ENCODE measurements around the gene WNT7B.

Gene WNT7B

DNA sequence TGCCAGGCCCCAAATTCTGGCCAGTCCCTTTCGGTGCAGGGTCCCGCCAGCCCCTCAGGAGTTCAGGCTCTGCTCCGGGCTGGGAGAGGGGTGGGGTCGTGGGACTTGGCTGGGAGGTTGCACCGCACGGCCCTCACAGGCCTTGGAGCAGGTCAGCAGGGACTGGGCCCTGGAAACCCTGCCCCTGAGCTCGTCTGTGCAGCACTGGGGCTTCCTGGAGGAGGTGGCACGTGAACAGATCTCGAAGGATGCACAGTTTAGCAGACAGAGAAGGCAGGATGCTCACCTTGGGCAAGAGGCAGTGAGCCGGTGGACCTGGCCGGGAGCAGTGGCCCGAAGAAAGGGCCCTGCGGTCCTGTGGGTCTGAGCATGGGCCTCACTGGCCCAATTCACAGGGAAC is 70.0 kb downstream of the WNT7B start:
- no peak for DNase-seq (ENCODE audit: low read depth)

DNA sequence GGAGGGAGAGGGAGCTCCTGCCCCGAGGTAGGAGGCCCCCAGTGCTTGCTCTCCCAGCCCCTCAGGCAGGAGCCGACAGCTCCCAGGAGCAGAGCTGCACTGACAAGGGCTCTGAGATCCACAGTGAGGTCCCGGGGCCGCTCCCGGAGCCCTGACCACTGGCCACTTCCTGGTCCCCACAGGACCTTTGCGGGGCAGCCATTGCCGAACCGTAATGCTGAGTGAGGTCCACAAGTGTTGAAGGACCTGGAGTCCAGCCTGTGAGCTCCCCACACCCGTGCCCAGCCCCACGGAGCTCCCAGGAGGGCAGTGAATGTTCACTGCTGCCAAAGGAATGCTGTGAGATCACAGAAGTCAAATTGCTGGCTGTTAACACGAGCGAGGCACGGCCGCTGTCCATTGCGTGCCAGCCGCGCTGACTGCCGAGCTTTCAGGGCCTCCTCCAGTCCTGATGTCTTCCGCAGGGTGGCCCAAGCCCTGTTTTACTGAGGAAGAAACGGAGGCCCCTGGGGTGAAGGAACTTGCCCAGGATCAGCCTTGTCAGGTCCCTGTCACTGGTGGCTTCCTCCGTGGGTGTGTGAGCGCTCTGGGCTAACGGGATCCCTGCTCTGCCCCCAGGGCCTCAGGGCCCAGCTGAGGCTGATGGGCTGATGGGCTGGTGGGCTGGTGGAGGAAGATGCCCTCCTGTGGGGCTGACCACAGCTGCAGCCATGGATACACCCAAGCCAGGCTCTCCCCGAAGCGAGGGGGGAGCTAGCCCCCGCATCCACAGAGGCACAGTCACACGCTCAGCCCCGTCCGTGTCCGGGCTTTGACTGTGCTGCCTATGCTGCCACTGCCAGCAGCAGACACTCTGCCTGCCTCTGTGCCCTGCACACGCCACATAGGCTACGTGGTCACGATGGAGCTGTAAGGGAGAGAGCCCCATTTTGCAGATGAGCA is 70.8 kb downstream of the WNT7B start:
- no peak for DNase-seq (ENCODE audit: low read depth)

DNA sequence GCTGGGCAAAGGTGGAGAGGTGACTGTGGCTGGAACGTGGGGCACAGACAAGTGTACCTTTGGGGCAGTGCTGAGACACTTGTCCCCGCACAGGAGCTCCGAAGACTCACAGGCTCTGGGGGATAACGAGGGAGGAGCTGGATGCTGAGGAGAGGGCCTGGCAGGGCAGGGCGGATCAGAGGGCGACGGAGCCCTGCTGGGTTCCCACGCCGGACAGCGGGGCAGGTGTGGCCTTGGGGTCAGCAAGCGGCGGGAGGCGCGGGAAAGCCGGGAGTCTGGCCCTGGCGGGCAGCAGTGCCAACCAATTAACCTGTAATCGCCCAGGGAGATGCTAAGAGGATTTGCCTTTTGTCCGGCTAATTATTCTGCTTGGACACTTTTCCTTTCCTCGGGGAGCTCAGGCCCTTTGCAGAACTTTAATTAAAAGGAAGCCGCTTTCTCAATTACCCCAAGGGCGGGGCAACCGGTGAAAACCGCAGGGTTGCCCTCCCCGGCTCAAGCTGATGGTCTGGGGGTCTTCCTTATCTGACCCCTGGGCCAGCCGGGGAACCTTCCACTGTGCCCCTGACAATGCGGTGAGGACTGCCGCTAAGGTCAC is 71.5 kb downstream of the WNT7B start:
- no peak for DNase-seq (ENCODE audit: low read depth)

GRCh38 chr22:45904236-45904635 is 72.7 kb downstream of the WNT7B start:
- DNase-seq (ENCODE audit: low read depth) = no peak

GRCh38 chr22:45903355-45904135 is 73.4 kb downstream of the WNT7B start:
- no peak for DNase-seq (ENCODE audit: low read depth)

DNA sequence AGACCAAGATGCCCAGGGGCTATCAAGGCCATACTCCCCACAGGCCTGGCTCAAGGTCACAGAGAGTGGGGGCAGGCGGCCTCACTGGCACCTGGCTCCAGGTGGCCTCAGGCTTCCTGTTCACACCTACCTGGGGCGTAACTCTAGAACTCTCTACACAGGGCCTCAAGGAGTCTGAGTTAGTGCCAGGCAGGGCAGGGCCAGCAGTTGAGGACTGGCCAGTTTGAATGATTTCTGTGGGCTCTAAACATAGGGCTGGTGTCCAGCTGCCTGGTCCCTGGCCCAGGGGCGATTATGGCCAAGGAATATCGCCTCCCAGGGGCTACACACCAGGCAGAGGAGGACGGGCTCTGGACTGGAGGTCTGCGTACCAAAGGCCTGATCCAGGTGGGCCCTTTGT is 79.2 kb downstream of the WNT7B start:
- DNase-seq (ENCODE audit: low read depth) = no peak

DNA sequence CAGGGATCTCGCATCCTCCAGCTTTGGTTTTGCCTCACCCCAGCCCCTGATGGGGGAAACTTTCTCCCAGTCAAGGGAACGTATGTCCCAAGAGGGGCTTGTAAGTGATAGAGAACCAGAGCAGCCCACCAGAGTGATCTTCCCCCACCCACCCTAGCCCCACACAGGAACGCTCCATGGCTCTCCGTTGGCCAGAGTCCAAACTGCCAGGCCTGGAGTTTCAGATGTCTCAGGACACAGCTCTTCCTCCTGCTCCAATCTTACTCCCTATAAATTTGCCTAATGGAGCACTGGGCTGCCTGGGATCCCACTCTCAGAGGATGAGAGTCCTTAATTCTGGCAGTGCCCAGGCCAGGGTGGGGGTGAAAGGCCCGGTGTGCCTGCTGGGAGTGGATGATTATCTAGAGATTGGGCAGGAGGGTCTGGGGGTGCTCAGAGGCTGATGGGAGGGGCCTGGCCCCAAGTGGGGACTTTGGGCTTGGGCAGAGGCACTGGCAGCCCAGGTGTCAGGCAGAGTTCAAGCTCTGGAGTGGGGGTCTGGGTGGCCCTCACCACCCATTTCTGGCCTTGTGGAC is 79.9 kb downstream of the WNT7B start:
- no peak for DNase-seq (ENCODE audit: low read depth)

DNA sequence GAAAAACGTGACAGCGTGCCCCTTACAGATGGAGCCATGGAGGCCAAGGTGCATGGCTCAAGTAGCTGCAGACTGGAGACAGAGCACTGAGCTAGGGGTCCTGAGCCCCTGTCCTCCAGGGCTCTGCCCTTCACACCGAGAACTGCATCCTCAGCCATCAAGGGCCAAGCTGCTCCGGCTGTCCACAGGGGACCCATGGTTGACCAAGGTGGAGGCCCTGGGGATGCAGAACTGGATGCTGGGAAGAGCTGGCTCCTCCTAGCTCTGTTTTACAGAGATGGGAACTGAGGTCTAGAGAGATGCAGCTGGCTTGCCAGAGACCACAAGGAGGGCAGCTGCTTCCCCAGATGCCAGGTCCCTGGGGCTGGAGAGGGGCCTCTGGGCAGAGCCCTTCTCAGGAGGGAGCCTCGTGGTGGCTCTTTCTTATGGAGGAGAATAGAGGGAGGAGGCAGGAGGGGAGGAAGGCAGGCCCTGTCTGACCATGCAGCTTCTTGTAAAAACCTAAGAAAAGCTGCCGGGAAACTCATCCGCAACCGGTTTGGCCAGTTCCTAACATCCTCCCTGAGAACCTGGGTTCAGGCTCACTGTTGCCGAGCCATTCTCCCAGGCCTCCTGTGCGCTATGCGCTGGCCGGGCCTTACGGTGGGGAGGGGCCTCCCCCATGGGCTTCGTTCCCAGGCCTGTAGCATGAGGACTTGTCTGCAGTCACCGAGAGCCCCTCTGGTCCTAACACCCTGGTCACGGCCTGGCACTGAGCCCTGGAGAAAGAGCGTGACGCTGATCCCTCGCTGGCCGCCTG is 80.6 kb downstream of the WNT7B start:
- no peak for DNase-seq (ENCODE audit: low read depth)

GRCh38 chr22:45895436-45896152 is 81.4 kb downstream of the WNT7B start:
- DNase-seq (ENCODE audit: low read depth) = no peak

DNA sequence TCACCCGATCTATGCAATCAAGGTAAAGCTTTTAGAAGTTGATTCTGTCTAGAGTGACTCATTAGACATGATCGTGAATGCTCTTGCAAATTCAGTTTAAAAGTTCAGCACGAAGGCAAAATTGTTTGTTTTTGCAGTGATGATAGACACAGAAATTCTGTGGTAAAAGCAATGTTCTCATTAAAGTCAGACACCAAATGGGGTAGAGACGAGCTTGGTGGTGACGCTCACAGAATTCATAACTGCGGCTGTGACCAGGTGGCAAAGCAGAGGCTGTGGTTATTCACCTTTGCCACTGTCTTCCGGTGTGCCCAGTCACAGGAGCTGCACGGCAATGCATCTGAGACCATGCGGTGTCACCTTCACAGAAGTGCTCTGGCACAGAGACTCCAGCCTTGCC is 83.4 kb downstream of the WNT7B start:
- no peak for DNase-seq (ENCODE audit: low read depth)

GRCh38 chr22:45892681-45893461 is 84.1 kb downstream of the WNT7B start:
- no peak for DNase-seq (ENCODE audit: low read depth)

DNA sequence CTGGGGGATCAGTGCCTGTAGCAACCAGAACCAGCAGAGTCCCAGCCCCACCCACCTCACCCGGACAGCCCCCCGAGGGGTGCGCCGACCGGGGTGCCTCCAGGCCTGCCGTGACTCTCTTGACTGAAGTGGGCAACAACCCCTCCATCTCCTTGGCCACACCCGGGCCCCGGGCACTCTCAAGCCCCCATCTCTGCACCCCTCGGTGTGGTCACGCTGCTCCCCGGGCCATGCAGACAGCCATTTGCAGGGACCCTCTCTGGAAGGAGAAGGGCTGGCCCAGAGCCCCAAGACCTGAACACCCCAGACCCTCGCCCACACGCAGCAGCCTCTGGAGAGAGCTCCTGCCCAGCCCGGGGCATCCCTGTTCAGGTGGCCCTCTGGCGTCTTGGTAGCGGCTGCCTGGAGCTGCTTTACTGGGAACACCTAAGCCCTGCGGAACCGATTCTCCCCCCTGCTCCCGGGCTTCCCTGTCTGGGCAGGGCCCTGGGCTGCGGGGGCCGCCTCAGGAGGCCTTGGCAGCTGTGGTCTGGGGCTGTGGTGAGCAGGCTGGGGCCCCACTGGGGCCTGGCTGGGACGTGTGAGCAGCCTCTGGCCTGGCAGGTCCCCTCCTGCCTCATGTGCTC is 84.9 kb downstream of the WNT7B start:
- DNase-seq (ENCODE audit: low read depth) = no peak

GRCh38 chr22:45891471-45891995 is 85.4 kb downstream of the WNT7B start:
- no peak for DNase-seq (ENCODE audit: low read depth)

- no peak for DNase-seq (ENCODE audit: low read depth)
These were observed 85.9 kb downstream of the WNT7B start for GRCh38 chr22:45891021-45891421.

GRCh38 chr22:45890351-45890635 is 86.7 kb downstream of the WNT7B start:
- DNase-seq (ENCODE audit: low read depth) = no peak

DNA sequence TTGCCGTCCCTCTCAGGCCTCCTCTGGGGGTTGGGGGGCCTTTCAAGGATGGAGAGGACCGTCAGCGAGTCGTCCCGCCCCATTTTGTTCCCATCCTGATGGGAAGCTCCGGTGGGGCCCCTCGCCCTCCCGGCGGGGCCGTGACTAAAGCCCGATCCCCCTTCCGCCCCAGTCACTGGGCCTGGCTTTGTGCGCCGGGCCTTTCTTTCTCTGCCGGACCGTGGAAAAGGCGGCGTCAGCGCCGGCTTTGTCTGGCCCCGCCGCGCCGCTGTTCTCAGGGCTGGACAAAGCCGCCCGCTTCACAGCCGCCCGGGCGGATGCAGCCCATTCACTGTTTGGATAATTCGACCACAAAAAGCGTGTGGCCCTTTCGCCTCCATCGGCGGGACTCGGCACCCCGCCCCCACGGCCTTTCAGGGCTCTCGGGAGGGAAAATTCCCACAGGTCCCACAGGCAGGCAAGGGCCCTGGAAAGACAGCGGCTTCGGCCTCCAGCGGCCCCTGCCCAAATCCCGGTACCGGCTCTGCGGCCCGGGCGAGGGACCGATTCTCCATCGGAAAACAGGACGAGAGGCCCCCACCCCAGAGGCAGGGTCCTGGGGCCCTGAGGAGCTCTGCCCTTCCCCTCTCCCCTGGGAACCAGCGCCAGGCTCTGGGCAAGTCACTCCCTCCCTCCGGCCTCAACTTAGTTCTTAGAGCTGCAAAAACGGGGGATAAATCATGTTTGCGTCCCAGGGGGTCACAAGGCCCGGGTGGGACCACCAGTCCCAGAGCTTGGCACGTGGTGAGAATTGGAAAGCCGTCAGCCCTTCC is 87.2 kb downstream of the WNT7B start:
- no peak for DNase-seq (ENCODE audit: low read depth)

- DNase-seq (ENCODE audit: low read depth) = no peak
These were observed 87.8 kb downstream of the WNT7B start for GRCh38 chr22:45889093-45889538.

GRCh38 chr22:45888221-45889092 is 88.5 kb downstream of the WNT7B start:
- DNase-seq (ENCODE audit: low read depth) = no peak

Data from stimulated activated CD8-positive, alpha-beta memory T cell treated with anti-CD3 and anti-CD28 coated beads, Interleukin-15, amount 100 ng/mL, for 24 hours (primary cell).